ENCODE measurements around the gene C1orf74. TPM values are rescaled to one million over a fixed set of nuclear protein-coding genes. Genes with fewer than 3 reads are reported as not detected.

C1orf74 gene
- total RNA-seq, 1 experiment from 2014 or later = 5.6 TPM

GRCh38 chr1:209741889-209742288 is 42.5 kb downstream of the C1orf74 start:
- RAD21 ChIA-PET (ENCODE audit: low non-redundant PET in 1 of 2, low total read pairs in 2 of 2, uncharacterized antibody in 2 of 2, unreplicated experiment in 2 of 2) = no interaction called here
- Histone ChIP-seq H3K27ac (ENCODE audit: low read depth, low read length) (no peak overlapping the region), H3K9ac (ENCODE audit: low read length) (no peak overlapping the region), H3K4me2 (ENCODE audit: low read length) (no peak overlapping the region), H3K36me3 (ENCODE audit: control insufficient read depth in 1 of 2, insufficient read depth in 2 of 2, low read length in 2 of 2) (no peaks in the 10 kb centered on the region), H3K79me2 (ENCODE audit: insufficient read depth, low read length) (no peaks in the 10 kb centered on the region), H3K4me1 (ENCODE audit: control insufficient read depth in 1 of 2, insufficient read depth in 2 of 2, low read length in 2 of 2) (no peaks in the 10 kb centered on the region), H3K4me3 (replicated peaks in 1 of 2; ENCODE audit: low read depth in 1 of 2, low read length in 2 of 2) (no peak overlapping the region), H4K20me1 (ENCODE audit: insufficient read depth) (no peaks in the 10 kb centered on the region), H3K9me3 (ENCODE audit: control insufficient read depth in 1 of 2, insufficient read depth in 1 of 2, low read depth in 1 of 2, low read length in 2 of 2) (no peaks in the 10 kb centered on the region), H3K9me2 (ENCODE audit: insufficient read depth) (no peaks in the 10 kb centered on the region), H2AFZ (ENCODE audit: low read depth, low read length, poor library complexity, severe bottlenecking) (no peak overlapping the region), H3K27me3 (ENCODE audit: insufficient read depth, low read length) (no peaks in the 10 kb centered on the region)
- POLR2A ChIA-PET = no interaction called here
- no TSS peak for BruUV-seq (replicated peaks)
- intact Hi-C loops (cut with micrococcal nuclease) = no loop called here
- no peak for TF ChIP-seq POLR2AphosphoS5 (IDR thresholded peaks at IDR 0.05; ENCODE audit: low read depth, low read length)
- DNase-seq (ENCODE audit: low read depth, low spot score) (no peak), ATAC-seq (no peak)
- CTCF ChIA-PET = no interaction called here

DNA sequence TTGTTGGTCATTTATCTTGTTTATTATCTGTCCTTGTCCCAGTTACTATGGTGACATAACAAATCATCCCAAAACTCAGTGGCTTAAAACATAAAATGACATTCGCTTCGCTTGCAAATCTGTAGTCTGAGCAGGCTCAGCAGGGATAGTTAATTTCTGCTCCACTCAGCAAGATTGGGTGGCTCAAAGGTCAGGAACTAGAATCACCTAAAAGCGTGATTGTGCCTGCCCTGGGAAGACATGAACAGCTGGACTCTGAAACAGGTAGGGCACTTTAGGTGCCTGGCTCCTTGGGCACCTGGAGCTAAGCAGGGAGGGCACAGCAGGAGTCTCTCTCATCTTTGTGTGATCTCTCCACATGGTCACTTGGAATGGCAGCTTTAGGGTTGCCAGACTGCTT is 43.2 kb downstream of the C1orf74 start:
- POLR2A ChIA-PET = no interaction called here
- BruUV-seq (replicated peaks) = no TSS peak
- RAD21 ChIA-PET (ENCODE audit: low non-redundant PET in 1 of 2, low total read pairs in 2 of 2, uncharacterized antibody in 2 of 2, unreplicated experiment in 2 of 2) = no interaction called here

More for the DNA sequence above, 43.2 kb downstream of the C1orf74 start:
- H2AFZ ChIP-seq (ENCODE audit: low read depth, low read length, poor library complexity, severe bottlenecking) = no peak overlapping the region
- H3K4me1 ChIP-seq (ENCODE audit: control insufficient read depth in 1 of 2, insufficient read depth in 2 of 2, low read length in 2 of 2) = no peaks in the 10 kb centered on the region
- CTCF ChIA-PET = no interaction called here
- no peak overlapping the region for H3K4me2 ChIP-seq (ENCODE audit: low read length)
- H3K9me3 ChIP-seq (ENCODE audit: control insufficient read depth in 1 of 2, insufficient read depth in 1 of 2, low read depth in 1 of 2, low read length in 2 of 2) = no peaks in the 10 kb centered on the region
- no peak overlapping the region for H3K9ac ChIP-seq (ENCODE audit: low read length)
- H3K79me2 ChIP-seq (ENCODE audit: insufficient read depth, low read length) = no peaks in the 10 kb centered on the region
- no peaks in the 10 kb centered on the region for H4K20me1 ChIP-seq (ENCODE audit: insufficient read depth)
- H3K36me3 ChIP-seq (ENCODE audit: control insufficient read depth in 1 of 2, insufficient read depth in 2 of 2, low read length in 2 of 2) = no peaks in the 10 kb centered on the region
- ATAC-seq (no peak), DNase-seq (ENCODE audit: low read depth, low spot score) (no peak)
- H3K9me2 ChIP-seq (ENCODE audit: insufficient read depth) = no peaks in the 10 kb centered on the region
- no peak overlapping the region for H3K27ac ChIP-seq (ENCODE audit: low read depth, low read length)
- TF ChIP-seq RAD21 (IDR thresholded peaks at IDR 0.05; ENCODE audit: low read depth) (no peak), EZH2phosphoT487 (IDR thresholded peaks at IDR 0.05; ENCODE audit: borderline replicate concordance) (no peak), ELF1 (IDR thresholded peaks at IDR 0.05; ENCODE audit: borderline replicate concordance, low read depth) (no peak), EGR1 (IDR thresholded peaks at IDR 0.05; ENCODE audit: low read depth) (no peak), JUND (IDR thresholded peaks at IDR 0.05) (no peak), SP1 (IDR thresholded peaks at IDR 0.05; ENCODE audit: low read depth) (no peak), TCF7L2 (IDR thresholded peaks at IDR 0.05; ENCODE audit: borderline replicate concordance, extremely low read depth, insufficient read depth, insufficient read length) (no peak), POLR2AphosphoS5 (IDR thresholded peaks at IDR 0.05; ENCODE audit: low read depth, low read length) (no peak), SIN3A (IDR thresholded peaks at IDR 0.05; ENCODE audit: low read depth) (no peak), ZFX (IDR thresholded peaks at IDR 0.05) (no peak)
- TF ChIP-seq, protein P1, sequence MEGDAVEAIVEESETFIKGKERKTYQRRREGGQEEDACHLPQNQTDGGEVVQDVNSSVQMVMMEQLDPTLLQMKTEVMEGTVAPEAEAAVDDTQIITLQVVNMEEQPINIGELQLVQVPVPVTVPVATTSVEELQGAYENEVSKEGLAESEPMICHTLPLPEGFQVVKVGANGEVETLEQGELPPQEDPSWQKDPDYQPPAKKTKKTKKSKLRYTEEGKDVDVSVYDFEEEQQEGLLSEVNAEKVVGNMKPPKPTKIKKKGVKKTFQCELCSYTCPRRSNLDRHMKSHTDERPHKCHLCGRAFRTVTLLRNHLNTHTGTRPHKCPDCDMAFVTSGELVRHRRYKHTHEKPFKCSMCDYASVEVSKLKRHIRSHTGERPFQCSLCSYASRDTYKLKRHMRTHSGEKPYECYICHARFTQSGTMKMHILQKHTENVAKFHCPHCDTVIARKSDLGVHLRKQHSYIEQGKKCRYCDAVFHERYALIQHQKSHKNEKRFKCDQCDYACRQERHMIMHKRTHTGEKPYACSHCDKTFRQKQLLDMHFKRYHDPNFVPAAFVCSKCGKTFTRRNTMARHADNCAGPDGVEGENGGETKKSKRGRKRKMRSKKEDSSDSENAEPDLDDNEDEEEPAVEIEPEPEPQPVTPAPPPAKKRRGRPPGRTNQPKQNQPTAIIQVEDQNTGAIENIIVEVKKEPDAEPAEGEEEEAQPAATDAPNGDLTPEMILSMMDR (IDR thresholded peaks at IDR 0.05 in 2 of 3, conservative IDR thresholded peaks at IDR 0.05 in 1 of 3; ENCODE audit: borderline replicate concordance in 1 of 3, insufficient read depth in 1 of 3, low read depth in 2 of 3, low read length in 2 of 3) = no peak
- no peak overlapping the region for H3K4me3 ChIP-seq (replicated peaks in 1 of 2; ENCODE audit: low read depth in 1 of 2, low read length in 2 of 2)
- no peaks in the 10 kb centered on the region for H3K27me3 ChIP-seq (ENCODE audit: insufficient read depth, low read length)
- intact Hi-C loops (cut with micrococcal nuclease) = no loop called here
